T-cell (primary cell): Measurements from ENCODE around the gene CNTNAP2. TPM values are rescaled to one million over a fixed set of nuclear protein-coding genes. Genes with fewer than 3 reads are reported as not detected.

Experiments
- ATAC-seq, 4 experiments: fragments of 200-7000 bp in 3 of 4; fragments of 150-1000 bp in 1 of 4; cut with Tn5 transposase; replicated peaks in 1 of 4; 1 replicate in 3 of 4; 2 replicates in 1 of 4; pipeline ENCODE4 v1.10.0; 2021; ENCODE audit warnings: moderate library complexity in 3 of 4, mild to moderate bottlenecking in 2 of 4, moderate number of reproducible peaks in 1 of 4
- CTCF ChIA-PET, 2 donors: fragments of 300-600 bp; sonication (Branson Sonifier 250); formaldehyde crosslinking; loops; one replicate each; lab custom pipeline; 2022; ENCODE audit warnings: antibody characterized with exemption in 2 of 2; lab: Charles Lee
- POLR2A ChIA-PET, 2 donors: fragments of 300-600 bp; sonication (Branson Sonifier 250); formaldehyde crosslinking; loops; one replicate each; lab custom pipeline; 2022; ENCODE audit warnings: antibody characterized with exemption in 2 of 2; lab: Charles Lee
- DNase-seq, 35 experiments: peaks; one replicate each; pipeline versions ENCODE4 v3.0.0 to v3.0.0-alpha.2; 2013 to 2023
- H3K27ac ChIP-seq: one replicate; pipeline ENCODE4 v1.5.1; 2013; ENCODE audit warnings: low read length
- H3K27me3 ChIP-seq, 2 experiments: replicated peaks in 1 of 2; 1 replicate in 1 of 2; 2 replicates in 1 of 2; pipeline versions ENCODE4 v1.6.1 to v1.7.0; 2013; ENCODE audit warnings: low read length in 1 of 2, mixed read lengths in 1 of 2; ENCODE audit not compliant: control insufficient read depth in 2 of 2, insufficient read depth in 2 of 2; ENCODE audit errors: extremely low read depth in 1 of 2
- H3K36me3 ChIP-seq, 2 donors: 1 replicate in 1 of 2; 2 replicates in 1 of 2; pipeline versions ENCODE4 v1.6.1 to v1.7.0; 2013; ENCODE audit warnings: low read length in 1 of 2; ENCODE audit not compliant: control insufficient read depth in 2 of 2, insufficient read depth in 1 of 2; ENCODE audit errors: extremely low read depth in 1 of 2
- H3K4me1 ChIP-seq, 2 experiments: 1 replicate in 1 of 2; 2 replicates in 1 of 2; pipeline versions ENCODE4 v1.6.1 to v1.7.0; 2013; ENCODE audit warnings: low read length in 2 of 2, mixed read lengths in 1 of 2; ENCODE audit not compliant: insufficient read depth in 2 of 2, control insufficient read depth in 1 of 2; ENCODE audit errors: extremely low read depth in 1 of 2
- H3K4me3 ChIP-seq, 2 donors: 1 replicate in 1 of 2; 2 replicates in 1 of 2; pipeline versions ENCODE4 v1.5.1 to v1.7.0; 2013; ENCODE audit warnings: mild to moderate bottlenecking in 2 of 2, low read length in 1 of 2, moderate library complexity in 1 of 2; ENCODE audit not compliant: control insufficient read depth in 1 of 2; ENCODE audit errors: extremely low read depth in 1 of 2
- H3K9me3 ChIP-seq: 2 replicates; pipeline ENCODE4 v1.7.0; 2013
- H3K27ac Mint-ChIP-seq, 2 donors: one replicate each; pipeline ENCODE4 v1.8.0; 2020 to 2021; ENCODE audit warnings: mild to moderate bottlenecking in 2 of 2, mixed read lengths in 2 of 2
- H3K27me3 Mint-ChIP-seq, 2 donors: one replicate each; pipeline ENCODE4 v1.8.0; 2021 to 2022; ENCODE audit warnings: mixed read lengths in 2 of 2
- H3K36me3 Mint-ChIP-seq: one replicate; pipeline ENCODE4 v1.8.0; 2021; ENCODE audit warnings: mixed read lengths
- H3K4me1 Mint-ChIP-seq, 3 donors: one replicate each; pipeline ENCODE4 v1.8.0; 2020 to 2022; ENCODE audit warnings: mixed read lengths in 3 of 3, mild to moderate bottlenecking in 1 of 3
- H3K4me3 Mint-ChIP-seq, 3 donors: one replicate each; pipeline ENCODE4 v1.8.0; 2020 to 2022; ENCODE audit warnings: mild to moderate bottlenecking in 3 of 3, mixed read lengths in 3 of 3, moderate library complexity in 3 of 3
- H3K9me3 Mint-ChIP-seq, 3 donors: one replicate each; pipeline ENCODE4 v1.8.0; 2020 to 2022; ENCODE audit warnings: mixed read lengths in 3 of 3
- WGBS: methylation state at CpG from one replicate; pipeline ENCODE4 v1.1.5; 2013; ENCODE audit warnings: missing lambda C conversion rate; ENCODE audit not compliant: insufficient coverage; 5-methylcytosine and 5-hydroxymethylcytosine counted together
- total RNA-seq, 35 experiments: library from RNA in 6 of 35; stranded (reverse) in 6 of 35; fragments of 120-200 nt in 1 of 35; gene quantifications; one replicate each; pipeline versions ENCODE4 v1.2.1 to v1.2.4 and lab custom pipeline; 2013 to 2026

The CNTNAP2 gene
- total RNA-seq, 5 donors from 2014 or later (not counting 1 experiment from before 2014, with no cell fraction given): 0.15 to 0.72 (median 0.21) TPM

DNA sequence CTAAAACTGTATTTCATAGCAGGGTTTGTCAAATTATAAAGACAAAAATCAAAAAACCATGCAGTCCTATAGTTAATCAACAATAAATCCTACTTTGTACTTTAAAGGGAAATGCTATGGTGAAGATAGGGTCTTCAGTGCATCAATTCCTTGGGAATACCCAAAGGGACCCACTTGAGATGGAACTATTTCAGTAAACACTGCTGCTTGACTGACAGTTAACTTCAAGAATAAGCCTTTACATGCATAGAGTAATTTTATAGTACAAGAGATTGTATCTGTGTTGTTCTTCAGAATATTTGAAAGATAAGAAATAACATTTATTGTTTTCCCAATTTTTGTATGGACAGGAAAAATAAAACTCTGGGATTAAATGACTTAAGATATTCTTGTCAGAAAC lies 1179.6 kb downstream of the CNTNAP2 start:
- Mint-ChIP-seq H3K4me1 (no peaks in the 10 kb centered on the region), H3K36me3 (no peaks in the 10 kb centered on the region)
- POLR2A ChIA-PET: no interaction called here

DNA sequence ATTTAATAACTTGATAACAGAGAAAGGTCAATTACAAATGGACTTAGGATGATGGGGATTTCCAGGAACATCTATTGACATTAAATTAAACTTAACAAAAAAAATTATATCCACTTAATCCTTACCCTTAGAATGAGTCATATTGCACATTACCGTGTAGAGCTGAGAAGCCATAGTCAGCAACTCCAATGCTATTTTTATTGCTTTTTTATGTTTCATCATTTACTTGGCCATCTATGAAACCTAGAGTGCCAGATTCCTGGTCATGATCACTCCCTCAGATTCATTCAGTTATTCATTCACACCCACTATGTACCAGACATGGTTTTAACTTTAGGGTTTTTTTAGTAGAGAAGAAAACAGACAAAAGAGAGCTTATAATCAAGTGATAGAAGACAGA lies 1180.4 kb downstream of the CNTNAP2 start:
- CTCF ChIA-PET: no interaction called here
- 89% methylated on average over 1 of the region's 1 CpG for WGBS
- H3K27me3 Mint-ChIP-seq: no peaks in the 10 kb centered on the region

More for the DNA sequence above, 1179.6 kb downstream of the CNTNAP2 start:
- H3K27ac ChIP-seq: no peak overlapping the region
- no peaks in the 10 kb centered on the region for H3K9me3 ChIP-seq
- Mint-ChIP-seq H3K27ac (no peak overlapping the region), H3K27me3 (no peaks in the 10 kb centered on the region), H3K4me3 (no peak overlapping the region), H3K9me3 (peaks cover 0 to 5% (median 0%) of the 10 kb centered on the region in 3 donors)
- no peak overlapping the region for H3K4me3 ChIP-seq
- CTCF ChIA-PET: no interaction called here
- no peaks in the 10 kb centered on the region for H3K27me3 ChIP-seq
- DNase-seq (no peak), ATAC-seq (no peak)
- no peaks in the 10 kb centered on the region for H3K4me1 ChIP-seq
- no peaks in the 10 kb centered on the region for H3K36me3 ChIP-seq

DNA sequence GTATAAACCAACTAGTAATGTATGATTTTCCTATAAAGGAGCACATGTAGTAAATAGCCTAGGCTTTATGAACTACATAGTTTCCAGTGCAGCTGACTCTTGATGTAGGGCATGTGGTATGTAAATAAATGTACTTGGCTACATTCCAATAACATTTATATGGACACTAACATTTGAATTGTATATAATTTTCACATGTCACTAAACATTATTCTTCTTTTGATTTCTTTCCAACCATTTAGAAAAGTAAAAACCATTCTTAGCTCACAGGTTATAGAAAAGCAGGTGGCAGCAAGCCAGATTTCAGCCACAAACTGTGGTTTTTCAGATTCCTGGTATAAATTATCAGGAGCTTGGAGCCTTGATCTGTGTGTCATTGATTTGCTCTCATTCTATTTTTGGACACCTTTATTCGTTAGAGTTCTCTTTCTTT lies 1182.0 kb downstream of the CNTNAP2 start:
- H3K36me3 Mint-ChIP-seq: no peaks in the 10 kb centered on the region
- no peaks in the 10 kb centered on the region for H3K36me3 ChIP-seq
- DNase-seq (no peak), ATAC-seq (no peak)
- H3K9me3 ChIP-seq: no peaks in the 10 kb centered on the region
- POLR2A ChIA-PET: no interaction called here
- no peak overlapping the region for H3K4me3 ChIP-seq
- WGBS: no CpG with 5 or more reads among the region's 1 CpG
- H3K27ac ChIP-seq: no peak overlapping the region
- H3K27me3 ChIP-seq: no peaks in the 10 kb centered on the region
- peaks cover 0 to 5% (median 0%) of the 10 kb centered on the region in 3 donors for H3K9me3 Mint-ChIP-seq
- H3K4me1 Mint-ChIP-seq: no peaks in the 10 kb centered on the region
- no peaks in the 10 kb centered on the region for H3K4me1 ChIP-seq
- no peaks in the 10 kb centered on the region for H3K27me3 Mint-ChIP-seq
- H3K27ac Mint-ChIP-seq: no peak overlapping the region
- no peak overlapping the region for H3K4me3 Mint-ChIP-seq
- CTCF ChIA-PET: no interaction called here

More for the DNA sequence above, 1180.4 kb downstream of the CNTNAP2 start:
- H3K4me1 ChIP-seq: no peaks in the 10 kb centered on the region
- no peaks in the 10 kb centered on the region for H3K27me3 ChIP-seq
- Mint-ChIP-seq H3K36me3 (no peaks in the 10 kb centered on the region), H3K4me1 (no peaks in the 10 kb centered on the region), H3K9me3 (peaks cover 0 to 5% (median 0%) of the 10 kb centered on the region in 3 donors), H3K27ac (no peak overlapping the region), H3K4me3 (no peak overlapping the region)
- POLR2A ChIA-PET: no interaction called here
- no peak overlapping the region for H3K27ac ChIP-seq
- ATAC-seq (no peak), DNase-seq (no peak)
- no peaks in the 10 kb centered on the region for H3K9me3 ChIP-seq
- no peak overlapping the region for H3K4me3 ChIP-seq
- H3K36me3 ChIP-seq: no peaks in the 10 kb centered on the region

DNA sequence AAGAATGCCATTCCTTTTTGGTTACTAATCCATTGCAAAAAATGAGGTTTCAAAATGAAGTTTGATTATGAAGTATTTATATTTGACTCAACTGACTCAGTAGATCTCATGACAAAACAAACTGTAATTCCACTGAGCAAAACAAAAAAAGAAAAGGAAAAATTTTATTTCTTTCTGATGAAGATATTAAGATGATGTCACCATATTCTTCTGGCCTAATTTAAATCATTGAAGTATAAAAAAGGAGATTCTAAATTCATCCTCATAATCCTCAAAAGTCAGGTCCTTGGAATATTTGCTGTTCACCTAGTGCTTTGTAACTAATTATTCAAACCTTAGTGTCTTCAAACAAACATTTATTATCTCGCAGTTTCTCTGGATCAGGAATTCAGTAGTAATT lies 1183.7 kb downstream of the CNTNAP2 start:
- ATAC-seq: no peak
- no peak overlapping the region for H3K27ac Mint-ChIP-seq
- no peaks in the 10 kb centered on the region for H3K4me1 Mint-ChIP-seq
- H3K36me3 Mint-ChIP-seq: no peaks in the 10 kb centered on the region
- peaks cover 0 to 10% (median 4%) of the 10 kb centered on the region in 3 donors for H3K9me3 Mint-ChIP-seq
- Histone ChIP-seq H3K4me1 (no peaks in the 10 kb centered on the region), H3K9me3 (no peaks in the 10 kb centered on the region), H3K27me3 (no peaks in the 10 kb centered on the region), H3K4me3 (no peak overlapping the region), H3K27ac (no peak overlapping the region), H3K36me3 (no peaks in the 10 kb centered on the region)
- no peak overlapping the region for H3K4me3 Mint-ChIP-seq
- CTCF ChIA-PET: no interaction called here
- POLR2A ChIA-PET: no interaction called here
- DNase-seq: no peak
- WGBS: no CpG with 5 or more reads among the region's 1 CpG
- H3K27me3 Mint-ChIP-seq: no peaks in the 10 kb centered on the region

DNA sequence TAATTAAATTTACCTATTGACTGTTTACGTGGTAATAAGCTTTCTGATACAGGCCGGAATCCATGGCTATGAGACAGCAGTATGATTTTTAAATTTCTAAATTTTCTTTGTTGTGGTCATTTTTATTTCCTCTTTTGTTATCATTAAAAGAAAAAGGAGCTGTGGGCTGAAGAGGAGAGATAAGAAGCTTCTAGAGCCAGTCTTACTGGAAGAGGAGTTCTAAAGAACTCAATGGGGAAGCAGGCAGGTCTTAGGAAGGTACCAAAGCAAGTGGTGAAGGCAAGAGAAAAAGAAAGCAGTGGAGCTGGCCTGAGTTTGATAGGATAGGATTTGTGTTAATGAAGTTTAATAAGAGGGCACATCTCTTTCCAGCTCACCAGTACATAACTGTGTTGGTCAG lies 1187.8 kb downstream of the CNTNAP2 start:
- Mint-ChIP-seq H3K27me3 (no peaks in the 10 kb centered on the region), H3K9me3 (peaks cover 4 to 18% (median 8%) of the 10 kb centered on the region in 3 donors), H3K4me3 (no peak overlapping the region), H3K4me1 (no peaks in the 10 kb centered on the region), H3K27ac (no peak overlapping the region), H3K36me3 (no peaks in the 10 kb centered on the region)
- Histone ChIP-seq H3K9me3 (no peaks in the 10 kb centered on the region), H3K4me1 (no peaks in the 10 kb centered on the region), H3K27me3 (no peaks in the 10 kb centered on the region), H3K27ac (no peak overlapping the region), H3K4me3 (no peak overlapping the region), H3K36me3 (no peaks in the 10 kb centered on the region)
- no CpG with 5 or more reads among the region's 2 CpGs for WGBS
- ChIA-PET CTCF (interaction anchor here in 1 of 2 donors (0.5 kb wide), 1 partner anchor 792 kb away, joined by 5 read pairs; no protein-coding TSS in a partner anchor), POLR2A (no interaction called here)
- DNase-seq (no peak), ATAC-seq (no peak)

DNA sequence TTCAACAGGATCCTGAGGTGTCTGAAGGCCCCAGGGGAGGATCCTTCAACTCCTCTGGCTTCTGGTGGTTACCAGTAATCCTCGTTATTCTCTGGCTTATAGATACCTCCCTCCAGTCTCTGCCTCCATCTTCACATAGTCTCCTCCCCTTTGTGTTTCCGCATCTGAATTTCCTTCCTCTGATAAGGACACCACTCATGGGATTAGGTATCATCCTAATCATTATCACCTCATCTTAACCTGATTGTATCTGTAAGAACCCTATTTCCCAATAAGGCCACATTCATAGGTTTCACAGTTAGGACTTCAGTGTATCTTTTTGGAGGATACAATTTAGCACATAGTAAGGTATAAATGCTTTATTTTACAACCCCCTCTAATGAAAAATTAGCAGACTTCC lies 1189.2 kb downstream of the CNTNAP2 start:
- no peaks in the 10 kb centered on the region for H3K4me1 Mint-ChIP-seq
- Histone ChIP-seq H3K27ac (no peak overlapping the region), H3K36me3 (no peaks in the 10 kb centered on the region), H3K27me3 (no peaks in the 10 kb centered on the region), H3K9me3 (no peaks in the 10 kb centered on the region), H3K4me3 (no peak overlapping the region), H3K4me1 (no peaks in the 10 kb centered on the region)
- no peak overlapping the region for H3K4me3 Mint-ChIP-seq
- no peaks in the 10 kb centered on the region for H3K36me3 Mint-ChIP-seq
- WGBS: 33% methylated on average over 1 of the region's 2 CpGs
- no peak overlapping the region for H3K27ac Mint-ChIP-seq
- CTCF ChIA-PET: no interaction called here
- DNase-seq (no peak), ATAC-seq (no peak)
- POLR2A ChIA-PET: no interaction called here
- peaks cover 4 to 22% (median 8%) of the 10 kb centered on the region in 3 donors for H3K9me3 Mint-ChIP-seq
- no peaks in the 10 kb centered on the region for H3K27me3 Mint-ChIP-seq

DNA sequence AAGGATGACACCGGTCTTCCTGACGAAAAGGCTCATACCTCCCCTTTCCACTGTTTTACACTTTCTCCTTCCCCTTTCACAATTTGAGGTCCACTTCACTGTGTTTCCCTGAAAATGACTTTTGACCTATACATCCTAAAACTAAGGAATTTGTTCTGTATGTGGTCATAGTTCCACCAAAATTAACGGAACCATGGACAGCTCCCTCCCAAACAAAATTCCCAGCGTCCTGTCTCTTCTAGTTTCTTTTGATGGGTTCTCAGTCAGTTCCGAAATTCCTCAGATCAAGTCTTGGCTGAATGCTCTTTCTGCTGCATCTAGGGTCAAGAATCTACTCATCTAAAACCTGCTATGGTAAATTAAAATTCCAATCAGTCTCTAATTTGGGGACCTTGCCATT lies 1191.9 kb downstream of the CNTNAP2 start:
- H3K36me3 Mint-ChIP-seq: no peaks in the 10 kb centered on the region
- H3K9me3 Mint-ChIP-seq: peaks cover 7 to 25% (median 8%) of the 10 kb centered on the region in 3 donors
- CTCF ChIA-PET: no interaction called here
- WGBS: 80% methylated on average over 1 of the region's 5 CpGs
- POLR2A ChIA-PET: no interaction called here
- H3K27ac Mint-ChIP-seq: no peak overlapping the region
- no peak for ATAC-seq
- H3K4me1 Mint-ChIP-seq: no peaks in the 10 kb centered on the region
- Histone ChIP-seq H3K4me3 (no peak overlapping the region), H3K4me1 (no peaks in the 10 kb centered on the region), H3K36me3 (no peaks in the 10 kb centered on the region), H3K9me3 (no peaks in the 10 kb centered on the region), H3K27me3 (no peaks in the 10 kb centered on the region), H3K27ac (no peak overlapping the region)
- H3K4me3 Mint-ChIP-seq: no peak overlapping the region
- no peaks in the 10 kb centered on the region for H3K27me3 Mint-ChIP-seq
- no peak for DNase-seq
